Left kidney (tissue), 2 donors: ENCODE measurements around the gene SPDYE16. TPM values are rescaled to one million over a fixed set of nuclear protein-coding genes. Genes with fewer than 3 reads are reported as not detected.
"Not testable (repeated sequence)": the region's sequence is repeated elsewhere in the genome, so short reads cannot be mapped to it uniquely, and the experiment has no call there.

Source experiments
- DNase-seq: peaks from one replicate; pipeline ENCODE4 v3.0.0-alpha.2; 2013
- polyA plus RNA-seq: library from polyadenylated mRNA; unstranded; fragments of 120-200 nt; gene quantifications from one replicate; pipeline ENCODE4 v1.2.1, GENCODE V29; 2013; ENCODE audit not compliant: insufficient read length

SPDYE16 gene
- polyA plus RNA-seq, 1 donor, result 6.2 TPM

DNA sequence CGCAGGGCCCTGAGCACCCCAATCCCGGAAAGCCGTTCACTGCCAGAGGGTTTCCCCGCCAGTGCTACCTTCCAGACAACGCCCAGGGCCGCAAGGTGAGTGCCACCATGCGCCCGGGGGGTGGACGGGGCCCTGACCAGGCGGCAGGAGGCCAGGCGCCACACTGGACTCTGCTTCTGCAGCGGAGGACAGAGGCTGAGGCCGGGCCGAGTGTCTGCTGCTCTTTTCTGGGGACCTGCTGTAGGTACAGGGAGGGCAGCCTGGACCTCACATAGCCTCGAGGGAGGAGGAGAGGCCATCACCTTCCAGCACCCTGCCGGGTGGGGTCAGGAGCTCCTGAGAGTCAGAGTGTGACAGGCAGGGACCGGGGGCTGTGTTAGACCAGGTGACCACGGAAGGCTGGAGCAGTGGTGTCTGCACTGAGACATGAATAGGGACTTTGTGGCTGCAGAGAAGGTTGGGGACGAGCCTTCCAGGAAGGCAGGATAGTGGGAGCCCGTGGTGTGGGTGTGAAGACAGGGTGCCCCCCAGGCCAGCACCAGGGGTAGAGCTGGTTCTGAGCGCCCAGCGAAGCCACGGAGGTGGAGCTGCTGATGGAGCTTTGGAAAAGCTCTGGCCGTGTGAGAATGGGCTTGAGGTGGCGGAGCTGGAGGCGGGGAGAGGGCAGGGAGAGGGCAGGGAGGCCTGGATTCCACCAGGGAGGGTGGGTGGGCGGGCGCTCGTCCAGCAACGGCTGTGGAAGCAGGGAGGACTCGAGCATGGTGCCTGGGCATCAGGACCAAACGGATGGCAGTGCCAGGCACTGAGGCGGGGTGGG is 38.5 kb downstream of the SPDYE16 start:
- DNase-seq, result not testable (repeated sequence)

DNA sequence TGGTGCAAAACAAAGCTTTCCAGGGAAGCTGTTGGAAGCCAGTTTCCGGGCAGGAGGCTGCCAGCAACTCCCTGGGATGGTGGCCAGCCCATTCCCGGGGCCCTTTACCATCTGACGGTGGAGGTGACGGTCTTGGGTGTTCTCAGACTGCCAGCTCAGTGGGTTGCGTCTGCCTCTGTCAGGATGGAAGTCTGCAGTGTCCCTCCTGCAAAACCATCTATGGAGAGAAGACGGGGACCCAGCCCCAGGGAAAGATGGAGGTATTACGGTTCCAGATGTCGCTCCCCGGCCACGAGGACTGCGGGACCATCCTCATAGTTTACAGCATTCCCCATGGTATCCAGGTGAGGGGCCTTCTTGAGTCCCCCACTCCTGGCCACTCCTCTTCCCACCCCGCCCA is 39.9 kb downstream of the SPDYE16 start:
- not testable (repeated sequence) for DNase-seq

DNA sequence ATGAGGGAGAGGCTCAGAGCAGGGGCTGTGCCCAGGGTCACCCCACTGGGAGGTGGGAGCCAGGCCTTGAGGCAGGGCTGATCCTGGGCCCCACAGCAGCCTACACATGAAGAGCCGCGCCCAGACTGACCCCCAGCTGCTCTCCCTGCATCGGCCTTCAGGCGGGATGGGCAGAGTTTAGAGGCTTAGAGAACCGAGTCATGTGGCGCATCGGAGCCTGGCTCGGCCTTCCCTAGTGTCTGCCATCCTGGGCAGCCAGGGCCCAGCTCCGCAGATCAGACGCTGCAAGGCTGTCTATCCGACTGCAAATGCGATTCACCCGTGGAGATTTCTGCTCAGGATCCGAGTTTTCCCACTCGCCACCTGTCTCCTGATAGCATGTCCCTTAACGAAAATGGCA is 40.3 kb downstream of the SPDYE16 start:
- not testable (repeated sequence) for DNase-seq

DNA sequence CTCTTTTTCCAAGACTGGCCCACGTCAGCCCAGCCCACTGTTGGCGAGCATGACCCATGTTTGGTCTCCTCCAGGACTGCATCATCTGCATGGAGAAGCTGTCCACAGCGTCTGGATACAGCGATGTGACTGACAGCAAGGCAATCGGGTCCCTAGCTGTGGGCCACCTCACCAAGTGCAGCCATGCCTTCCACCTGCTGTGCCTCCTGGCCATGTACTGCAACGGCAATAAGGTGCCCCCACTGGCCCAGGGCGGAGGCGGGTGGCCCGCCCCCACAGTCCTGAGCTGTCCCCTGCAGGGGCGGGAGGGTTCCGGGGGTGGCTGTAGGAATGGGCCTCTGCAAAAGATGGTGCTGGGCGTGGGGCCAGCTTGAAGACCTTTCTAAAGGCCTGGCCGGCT is 40.9 kb downstream of the SPDYE16 start:
- DNase-seq, result not testable (repeated sequence)

DNA sequence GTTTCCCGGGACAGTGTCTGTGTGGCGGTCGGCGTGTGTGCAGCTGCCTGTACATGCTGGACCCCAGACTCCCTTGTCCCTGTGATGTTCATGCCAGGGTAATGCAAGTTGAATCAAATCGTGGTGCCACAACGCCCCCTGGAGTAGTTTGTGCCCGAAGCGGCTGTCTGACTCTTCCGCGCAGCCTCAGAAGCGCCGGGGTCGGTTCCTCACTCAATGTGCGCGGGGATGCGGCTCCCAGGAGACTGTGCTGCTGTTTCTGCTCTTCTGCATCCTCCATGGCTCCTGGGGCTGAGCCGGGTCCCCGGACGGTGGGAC is 43.2 kb downstream of the SPDYE16 start:
- not testable (repeated sequence) for DNase-seq

DNA sequence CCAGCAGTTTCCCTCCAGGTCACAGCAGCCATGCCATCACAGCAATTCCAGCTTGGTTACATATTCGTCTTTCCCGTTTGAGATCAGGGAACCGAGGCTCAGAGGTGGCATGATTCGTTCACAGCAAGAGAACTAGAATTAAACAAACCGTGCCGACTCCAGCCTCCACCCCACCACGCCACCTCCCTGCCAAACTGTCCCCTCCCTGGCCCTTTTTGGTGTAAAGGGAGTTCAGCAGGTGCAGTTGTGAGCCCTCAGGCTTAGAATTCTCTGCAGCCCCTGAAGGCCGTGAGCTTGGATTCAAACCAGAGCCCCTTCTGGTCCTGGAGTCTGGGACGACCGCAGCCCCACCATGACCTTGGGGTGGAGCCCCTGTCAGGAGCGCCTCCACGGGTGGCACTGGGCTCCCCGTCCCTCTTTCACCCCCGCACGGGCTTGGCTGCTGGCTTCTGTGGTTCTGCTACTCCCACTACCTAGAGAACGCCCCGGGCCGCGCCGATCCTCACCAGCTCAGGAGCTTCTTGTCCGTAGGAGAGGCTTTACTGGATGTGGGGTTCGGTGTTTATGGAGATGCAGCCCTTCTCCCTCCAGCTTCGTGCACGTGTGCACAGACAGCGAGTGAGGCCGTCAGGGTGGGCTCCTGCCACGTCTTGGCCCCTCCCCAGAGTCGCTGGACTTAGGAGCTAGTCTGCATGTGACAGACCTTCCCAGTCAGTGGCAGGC is 43.7 kb downstream of the SPDYE16 start:
- DNase-seq, result not testable (repeated sequence)

DNA sequence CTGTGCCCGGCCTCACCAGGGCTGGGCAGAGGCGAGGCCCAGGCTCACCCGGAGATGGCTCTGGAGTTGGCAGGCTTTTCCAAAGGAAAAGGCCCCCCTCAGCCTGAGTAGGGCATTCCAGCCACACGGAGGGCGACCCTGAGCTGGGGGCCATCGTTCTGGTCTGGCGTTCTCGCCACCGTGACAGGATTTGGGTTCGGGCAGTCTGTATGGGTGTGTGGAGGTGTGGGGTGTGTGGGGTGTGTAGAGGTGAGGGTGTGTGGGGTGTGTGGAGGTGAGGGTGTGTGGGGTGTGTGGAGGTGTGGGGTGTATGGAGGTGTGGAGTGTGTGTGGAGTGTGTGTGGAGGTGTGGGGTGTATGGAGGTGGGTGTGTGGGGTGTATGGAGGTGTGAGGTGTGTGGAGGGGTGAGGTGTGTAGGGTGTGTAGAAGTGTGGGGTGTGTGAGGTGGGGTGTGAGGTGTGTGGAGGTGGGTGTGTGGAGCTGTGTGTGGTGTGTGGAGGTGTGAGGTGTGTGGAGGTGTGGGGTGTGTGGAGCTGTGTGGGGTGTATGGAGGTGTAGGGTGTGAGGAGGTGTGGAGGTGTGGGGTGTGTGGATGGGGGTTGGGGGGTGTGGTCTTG is 44.4 kb downstream of the SPDYE16 start:
- DNase-seq, result not testable (repeated sequence)

DNA sequence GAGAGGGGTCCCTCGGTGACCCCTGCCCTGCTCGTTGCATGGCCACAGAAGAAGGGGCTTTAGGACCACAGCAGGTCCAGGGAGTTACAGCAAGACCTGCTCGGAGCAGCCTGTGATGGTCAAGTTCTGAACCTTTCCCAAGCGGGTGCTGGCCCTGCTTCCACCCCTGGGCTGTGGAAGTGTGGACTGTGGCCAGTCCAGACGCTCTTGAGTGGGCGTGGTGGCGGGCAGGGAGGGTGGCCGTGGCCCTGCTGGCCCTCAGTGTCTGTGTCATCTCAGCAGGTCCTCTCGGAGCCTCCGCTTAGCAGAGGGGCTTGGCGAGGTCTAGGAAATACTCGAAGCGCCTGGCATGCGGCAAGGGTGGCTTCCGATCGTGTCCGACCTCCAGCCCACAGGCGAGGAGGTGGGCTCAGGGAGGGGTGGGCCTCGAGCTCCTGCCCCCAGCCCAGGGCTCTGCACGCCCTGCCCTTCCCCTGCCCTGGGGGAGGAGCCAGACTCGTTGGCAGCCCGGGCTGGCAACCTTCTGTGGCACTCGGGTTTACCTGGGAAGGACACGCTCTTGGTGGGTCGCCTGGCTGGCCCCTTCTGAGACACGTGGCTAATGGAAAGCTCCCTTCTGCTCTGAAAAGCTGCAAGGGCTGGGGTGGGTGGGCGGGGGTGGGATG is 45.0 kb downstream of the SPDYE16 start:
- not testable (repeated sequence) for DNase-seq

DNA sequence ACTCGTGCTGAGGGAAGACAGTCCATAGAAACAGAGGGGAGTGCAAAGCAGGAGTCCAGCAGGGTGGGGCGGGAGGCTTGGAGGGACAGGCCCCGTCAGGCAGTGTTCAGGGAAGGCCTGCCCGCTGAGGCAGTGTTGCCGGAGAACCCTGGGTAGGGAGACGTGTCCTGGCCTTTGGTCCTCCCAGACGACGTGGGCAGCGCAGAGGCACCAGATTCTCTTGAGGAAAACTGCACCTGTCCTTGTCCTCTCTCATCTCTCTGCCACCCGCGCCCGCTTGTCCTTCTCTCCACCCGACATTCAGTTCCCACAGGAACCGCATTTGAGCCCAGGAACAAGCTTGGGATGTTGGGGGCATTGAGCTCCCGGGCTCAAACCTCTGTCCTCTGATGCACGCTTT is 47.4 kb downstream of the SPDYE16 start:
- not testable (repeated sequence) for DNase-seq

DNA sequence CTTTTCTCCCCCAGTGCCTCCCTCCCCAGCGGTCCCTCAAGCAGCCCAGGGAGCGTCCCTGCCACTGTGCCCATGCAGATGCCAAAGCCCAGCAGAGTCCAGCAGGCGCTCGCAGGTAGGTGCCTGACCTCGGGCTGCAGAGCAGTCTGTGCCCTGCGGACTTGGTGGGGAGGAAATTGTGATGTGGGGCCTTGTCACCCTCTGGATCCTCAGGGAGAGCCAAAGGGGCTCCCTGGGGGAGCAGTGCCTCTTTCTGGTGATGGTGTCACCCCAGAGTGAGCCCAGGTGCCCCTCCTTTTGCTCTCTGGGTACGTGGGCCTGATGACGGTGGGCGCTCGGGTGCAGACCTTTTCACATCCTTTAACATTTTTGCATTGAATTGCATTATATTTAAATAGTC is 51.0 kb downstream of the SPDYE16 start:
- DNase-seq, result not testable (repeated sequence)

DNA sequence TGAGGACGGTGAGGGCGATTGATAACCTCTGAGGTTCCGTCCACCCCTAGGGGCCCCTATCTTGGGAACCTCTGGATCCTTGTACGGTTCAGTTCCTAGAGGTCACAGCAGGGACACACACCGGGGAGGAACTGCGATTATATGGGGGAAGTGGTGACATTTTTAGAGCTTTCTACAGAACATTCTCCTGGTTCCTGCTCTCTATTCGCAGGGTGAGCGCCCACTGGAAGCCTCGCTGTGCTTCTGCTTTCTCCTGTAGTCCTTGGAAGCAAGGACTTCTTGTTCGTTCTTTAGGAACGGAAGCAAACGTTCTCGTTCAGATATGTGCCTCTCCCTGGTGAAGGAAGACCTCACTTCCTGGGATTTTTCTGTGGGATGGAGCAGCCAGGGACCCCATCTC is 55.1 kb downstream of the SPDYE16 start:
- DNase-seq, result not testable (repeated sequence)

DNA sequence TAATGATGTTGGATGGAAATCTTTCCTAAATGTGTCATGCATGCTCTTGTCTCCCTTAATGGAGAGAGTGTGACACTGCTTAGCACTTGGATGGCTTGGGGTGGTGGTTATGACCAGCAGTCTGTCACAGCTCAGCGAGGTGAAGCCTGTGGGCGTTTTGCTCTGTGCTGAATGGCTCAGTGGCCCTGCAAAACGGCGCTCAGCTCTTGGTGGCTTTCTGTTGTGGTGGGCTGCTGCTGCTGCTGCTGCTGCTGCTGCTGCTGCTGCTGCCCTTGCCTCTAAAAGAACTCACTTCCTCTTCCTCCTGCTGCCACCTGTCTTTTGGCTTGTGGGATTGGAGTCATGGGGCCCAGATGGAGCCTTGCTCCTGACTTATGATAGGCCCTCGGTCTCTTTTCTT is 56.5 kb downstream of the SPDYE16 start:
- not testable (repeated sequence) for DNase-seq

DNA sequence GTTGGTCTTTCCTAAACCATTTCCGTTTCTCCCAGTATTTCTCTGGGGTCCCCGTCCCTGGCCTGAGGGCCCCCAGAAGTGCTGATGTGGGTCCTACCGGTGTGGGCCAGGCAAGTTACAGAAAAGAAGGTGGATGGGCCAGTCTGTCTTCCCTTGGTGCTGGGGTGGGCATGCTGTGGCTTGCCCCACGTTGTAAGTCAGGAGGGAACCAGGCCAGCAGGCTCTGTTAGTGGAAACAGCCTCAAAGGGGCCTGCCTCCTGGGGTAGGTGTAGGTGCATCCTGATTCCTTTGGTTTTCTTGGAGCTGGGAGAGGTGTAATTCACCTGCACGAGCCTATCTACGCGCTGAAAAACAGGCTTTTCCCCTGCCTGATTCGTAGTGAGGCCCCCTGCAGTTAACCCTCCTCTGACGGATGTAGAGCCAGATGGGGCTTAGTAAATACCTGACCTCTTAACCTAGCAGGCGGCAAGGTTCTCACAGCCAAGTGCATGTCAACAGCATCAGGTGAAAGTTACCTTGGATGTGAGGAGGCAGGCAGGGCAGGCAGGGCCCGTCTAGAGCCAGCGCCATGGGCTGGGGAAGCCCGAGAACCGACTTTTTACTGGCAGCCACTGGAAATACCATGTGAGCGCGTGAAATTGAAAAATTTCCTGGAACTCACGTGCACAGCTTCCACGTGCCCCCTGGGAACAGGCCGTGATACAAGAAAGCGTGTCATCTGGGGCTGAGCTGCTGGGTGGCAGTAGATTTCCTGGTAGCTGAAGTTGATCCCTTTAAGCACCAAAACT is 57.1 kb downstream of the SPDYE16 start:
- not testable (repeated sequence) for DNase-seq

DNA sequence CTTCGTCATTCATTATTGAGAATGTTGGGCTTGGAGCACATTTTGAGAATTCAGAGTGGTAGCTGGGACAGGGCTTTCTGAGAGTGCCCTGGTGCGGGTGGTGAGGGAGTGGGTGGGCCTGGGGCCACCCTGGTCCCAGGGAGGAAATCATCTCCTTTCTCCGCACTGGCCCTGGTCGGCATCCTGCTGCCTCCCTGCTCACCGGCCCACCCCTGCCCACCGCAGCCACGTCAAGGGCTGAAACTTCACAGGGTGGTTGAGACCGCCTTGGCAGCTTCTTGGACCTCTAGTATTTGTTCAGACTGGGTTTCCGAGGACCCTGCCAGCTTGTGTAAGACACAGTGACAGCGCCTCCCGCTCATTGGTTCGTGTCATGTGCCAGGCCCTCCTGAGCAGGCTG is 58.6 kb downstream of the SPDYE16 start:
- not testable (repeated sequence) for DNase-seq

DNA sequence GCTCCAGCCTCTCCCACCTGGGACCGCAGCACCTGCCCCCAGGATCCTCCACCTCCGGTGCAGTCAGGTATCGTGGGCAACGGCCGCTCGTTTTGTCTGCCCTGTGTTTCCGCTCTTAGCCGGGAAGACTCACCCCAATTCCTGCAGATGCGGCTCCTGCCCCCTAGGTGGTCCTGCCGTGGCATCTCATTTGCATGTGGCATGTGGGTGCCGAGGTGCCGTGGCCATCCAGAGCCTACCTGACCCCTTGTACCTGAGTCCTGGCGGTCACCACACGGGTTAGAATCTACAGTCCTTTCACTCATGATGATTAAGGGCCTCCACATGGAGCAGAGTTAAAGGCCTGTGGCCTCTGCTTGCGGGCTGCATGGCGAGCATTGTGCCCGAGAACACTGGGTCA is 60.0 kb downstream of the SPDYE16 start:
- DNase-seq, result not testable (repeated sequence)

DNA sequence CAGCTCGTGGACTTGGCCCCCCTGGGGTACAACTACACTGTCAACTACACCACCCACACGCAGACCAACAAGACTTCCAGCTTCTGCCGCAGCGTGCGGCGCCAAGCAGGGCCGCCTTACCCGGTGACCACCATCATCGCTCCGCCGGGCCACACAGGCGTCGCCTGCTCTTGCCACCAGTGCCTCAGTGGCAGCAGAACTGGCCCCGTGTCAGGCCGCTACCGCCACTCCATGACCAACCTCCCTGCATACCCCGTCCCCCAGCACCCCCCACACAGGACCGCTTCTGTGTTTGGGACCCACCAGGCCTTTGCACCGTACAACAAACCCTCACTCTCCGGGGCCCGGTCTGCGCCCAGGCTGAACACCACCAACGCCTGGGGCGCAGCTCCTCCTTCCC is 60.4 kb downstream of the SPDYE16 start:
- DNase-seq, result not testable (repeated sequence)

Other genes starting within 250 kb of the SPDYE16 start
- gene HSPB1, start 240.6 kb downstream of the SPDYE16 start, polyA plus RNA-seq, result 109 TPM
- 126 TPM for gene YWHAG, start 184.3 kb downstream of the SPDYE16 start, polyA plus RNA-seq
- gene SSC4D, start 133.6 kb downstream of the SPDYE16 start, polyA plus RNA-seq, result 4.3 TPM
- 3.3 TPM for gene ZP3, start 118.3 kb downstream of the SPDYE16 start, polyA plus RNA-seq
- gene DTX2, start 81.6 kb downstream of the SPDYE16 start, polyA plus RNA-seq, result 6.8 TPM
- gene UPK3B, start 32.7 kb downstream of the SPDYE16 start, polyA plus RNA-seq, result 1.1 TPM
- 20.0 TPM for gene POMZP3, start 84.0 kb upstream of the SPDYE16 start, polyA plus RNA-seq